HG03571 (cell line): Measurements from ENCODE around the gene AP1M2.
"Not testable (repeated sequence)": the region's sequence is repeated elsewhere in the genome, so short reads cannot be mapped to it uniquely, and the experiment has no call there.

ENCODE experiments used
- ATAC-seq: cut with Tn5 transposase; IDR thresholded peaks from one replicate; pipeline ENCODE4 v1.9.1; 2021; ENCODE audit not compliant: unreplicated experiment

Gene AP1M2

DNA sequence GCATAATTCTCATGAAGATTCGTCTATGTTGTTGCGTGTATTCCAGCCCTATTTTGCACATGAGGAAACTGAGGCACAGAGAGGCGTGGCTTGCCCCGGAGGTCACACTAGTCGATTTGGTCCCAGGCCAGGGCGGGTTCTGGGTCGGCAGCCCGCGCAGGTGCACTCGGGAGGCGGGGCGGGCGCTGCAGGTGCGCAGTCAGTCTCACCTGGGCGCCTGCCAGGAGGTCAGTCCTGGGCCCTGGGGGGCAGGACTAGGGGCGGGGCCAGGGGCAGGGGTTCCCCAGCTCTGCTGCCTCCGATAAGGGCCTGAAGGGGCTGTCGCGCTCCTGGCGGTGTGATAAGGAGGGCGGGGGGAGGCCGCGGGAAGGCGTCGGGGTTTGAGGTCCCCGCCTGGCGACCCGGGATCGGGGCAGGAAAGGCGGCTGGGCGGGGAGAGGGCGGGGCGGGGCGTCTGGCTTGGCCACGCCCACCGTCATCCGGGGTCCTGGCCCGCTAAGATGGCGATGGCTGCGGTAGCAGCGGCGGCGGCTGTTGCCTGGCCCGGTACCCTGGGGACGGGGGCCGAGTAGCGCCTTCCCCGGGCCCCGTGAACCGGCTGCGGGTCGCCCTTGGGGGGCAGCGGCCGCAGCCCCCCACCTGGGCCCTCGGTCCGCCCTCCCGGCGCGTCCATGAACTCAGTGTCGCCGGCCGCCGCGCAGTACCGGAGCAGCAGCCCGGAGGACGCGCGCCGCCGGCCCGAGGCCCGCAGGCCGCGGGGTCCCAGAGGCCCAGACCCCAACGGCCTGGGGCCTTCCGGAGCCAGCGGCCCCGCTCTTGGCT is 43.5 kb downstream of the AP1M2 start, which contains the start of gene ATG4D:
Gene ATG4D, plus strand, starts transcription at position 485 of the 822 bp plus-strand sequence. Its CDS starts 187 bp downstream, at position 672.
- peak; percentile 48 for ATAC-seq

DNA sequence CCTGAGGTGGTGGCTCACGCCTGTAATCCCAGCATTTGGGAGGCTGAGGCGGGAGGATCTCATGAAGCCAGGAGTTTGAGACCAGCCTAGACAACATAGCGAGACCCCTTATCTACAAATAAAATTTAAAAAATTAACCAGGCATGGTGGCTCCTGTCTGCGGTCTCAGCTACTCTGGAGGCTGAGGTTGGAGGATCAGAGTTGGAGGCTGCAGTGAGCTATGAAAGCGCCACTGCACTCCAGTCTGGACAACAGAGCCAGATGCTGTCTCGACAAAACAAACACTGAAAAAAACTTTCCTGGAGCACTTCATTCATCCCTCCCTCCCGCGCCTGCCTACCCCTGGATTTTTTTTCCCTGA is 44.1 kb downstream of the AP1M2 start:
- no peak for ATAC-seq

DNA sequence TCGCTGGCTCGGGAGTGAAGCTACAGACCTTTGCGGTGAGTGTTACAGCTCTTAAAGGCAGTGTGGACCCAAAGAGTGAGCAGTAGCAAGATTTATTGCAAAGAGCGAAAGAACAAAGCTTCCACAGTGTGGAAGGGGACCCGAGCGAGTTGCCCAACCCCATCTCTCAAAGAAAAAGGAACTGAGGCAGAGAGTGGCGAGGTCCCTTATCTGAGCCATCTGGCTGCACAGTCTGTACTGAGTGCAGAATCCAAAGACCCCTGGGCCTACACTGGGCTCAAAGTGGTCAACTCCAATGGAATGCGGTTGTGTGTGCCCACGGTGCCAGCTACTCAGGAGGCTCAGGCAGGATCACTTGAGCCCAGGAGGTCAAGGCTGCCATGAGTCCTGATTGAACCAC is 48.1 kb downstream of the AP1M2 start:
- ATAC-seq, result not testable (repeated sequence)

DNA sequence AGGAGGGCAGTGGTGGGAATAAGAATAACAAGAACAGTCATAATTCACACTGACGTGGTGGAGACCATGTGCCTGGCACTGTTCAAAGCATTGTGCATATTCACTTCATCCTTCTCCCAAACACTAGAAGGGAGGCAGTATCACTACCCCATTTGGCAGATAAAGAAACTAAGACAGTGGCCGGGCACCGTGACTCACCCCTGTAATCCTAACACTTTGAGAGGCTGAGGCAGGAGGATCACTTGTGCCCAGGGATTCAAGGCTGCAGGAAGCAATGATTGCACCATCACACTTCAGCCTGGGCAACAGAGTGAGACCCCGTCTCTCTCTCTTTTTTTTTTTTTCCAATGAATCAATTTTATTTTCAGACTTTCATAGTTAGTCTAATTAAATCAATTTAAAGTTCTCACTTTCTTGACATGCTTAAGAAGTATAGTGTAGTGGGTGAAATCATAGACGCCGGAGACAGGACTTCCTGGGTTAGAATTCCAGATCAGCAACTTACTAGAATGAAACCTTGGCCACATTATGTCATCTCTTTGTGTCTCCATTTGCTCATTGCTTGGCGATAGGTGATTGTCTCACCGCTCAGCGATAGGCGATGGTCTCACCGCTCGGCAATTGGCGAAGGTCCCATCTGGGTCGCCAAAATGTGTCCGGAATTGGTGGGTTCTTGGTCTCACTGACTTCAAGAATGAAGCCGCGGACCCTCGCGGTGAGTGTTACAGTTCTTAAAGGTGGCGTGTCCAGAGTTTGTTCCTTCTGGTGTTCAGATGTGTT is 48.7 kb downstream of the AP1M2 start:
- no peak for ATAC-seq

DNA sequence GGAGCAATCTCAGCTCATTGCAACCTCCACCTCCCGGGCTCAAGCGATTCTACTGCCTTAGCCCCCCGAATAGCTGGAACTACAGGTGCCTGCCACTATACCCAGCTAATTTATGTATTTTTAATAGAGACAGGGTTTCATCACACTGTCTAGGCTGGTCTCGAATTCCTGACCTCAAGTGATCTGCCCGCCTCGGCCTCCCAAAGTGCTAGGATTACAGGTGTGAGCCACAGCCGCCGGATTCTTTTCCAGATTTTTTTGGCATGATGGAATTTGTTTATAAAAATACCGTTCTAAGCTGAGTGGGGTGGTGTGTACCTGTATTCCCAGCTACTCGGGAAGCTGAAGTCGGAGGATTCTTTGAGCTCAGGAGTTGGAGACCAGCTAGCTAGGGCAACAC is 49.4 kb downstream of the AP1M2 start:
- no peak for ATAC-seq

DNA sequence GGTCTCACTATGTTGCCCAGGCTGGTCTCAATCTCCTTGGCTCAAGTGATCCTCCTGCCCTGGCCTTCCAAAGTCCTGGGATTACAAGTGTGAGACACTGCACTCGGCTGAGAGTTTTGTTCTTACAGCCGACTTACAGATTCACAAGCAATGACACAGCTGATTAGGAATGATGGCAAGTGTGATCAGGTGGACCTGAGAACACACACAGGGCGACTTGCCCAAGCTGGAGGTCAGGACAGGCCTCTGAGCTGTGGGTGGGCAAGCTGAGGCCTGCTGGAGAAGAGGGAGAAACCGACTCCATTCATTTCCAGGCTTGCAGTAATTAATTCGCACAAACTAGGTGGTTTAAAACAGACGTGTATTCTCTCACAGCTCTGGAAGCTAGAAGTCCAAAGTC is 51.5 kb downstream of the AP1M2 start:
- ATAC-seq, result no peak

DNA sequence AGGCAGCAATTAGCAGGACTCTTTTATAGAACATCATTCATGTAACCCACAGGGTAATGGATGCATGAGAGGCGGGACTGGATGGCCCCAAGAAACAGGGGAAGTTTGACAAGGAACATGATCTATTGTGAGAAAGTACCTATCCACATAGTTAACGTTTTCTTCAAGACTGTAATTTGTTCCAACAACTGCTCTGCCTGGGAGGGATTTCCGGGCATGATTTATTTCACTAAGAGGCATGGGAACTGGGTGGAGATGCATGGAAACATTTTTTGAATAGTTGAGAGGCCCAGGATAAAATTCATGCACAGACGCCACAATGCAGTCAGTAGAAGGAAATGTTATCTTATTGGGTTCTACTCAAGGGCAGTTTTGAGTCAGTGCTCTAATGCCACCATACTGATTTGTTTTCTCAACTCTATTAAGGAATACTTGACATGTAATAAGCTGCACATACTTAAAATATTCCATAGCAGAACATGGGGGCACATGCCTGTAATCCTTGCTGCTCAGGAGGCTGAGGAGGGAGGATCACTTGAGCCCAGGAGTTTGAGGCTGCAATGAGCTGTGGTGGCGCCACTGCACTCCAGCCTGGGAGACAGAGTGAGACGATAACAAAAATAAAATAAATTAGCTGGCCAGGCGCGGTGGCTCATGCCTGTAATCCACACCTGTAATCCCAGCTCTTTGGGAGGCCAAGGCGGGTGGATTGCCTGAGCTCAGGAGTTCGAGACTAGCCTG is 53.3 kb downstream of the AP1M2 start:
- no peak for ATAC-seq

DNA sequence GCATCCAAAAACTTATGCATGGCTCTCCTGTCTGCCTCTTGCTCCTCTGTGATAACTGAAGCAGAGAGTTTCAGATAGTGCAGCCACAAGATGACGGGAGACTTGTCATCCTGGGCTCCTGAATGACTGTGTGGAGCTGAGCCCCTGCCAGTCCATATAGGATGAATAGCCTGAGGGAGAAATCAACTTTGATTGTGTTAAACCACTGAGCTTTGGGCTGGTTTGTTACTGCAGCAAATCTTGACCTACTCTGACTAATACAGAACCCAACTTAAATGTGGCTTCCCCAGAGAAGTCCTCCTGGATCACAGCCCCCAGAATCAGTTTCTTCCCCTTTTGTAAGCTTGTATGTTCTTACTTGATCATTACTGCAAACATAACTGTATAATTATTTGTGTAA is 54.7 kb downstream of the AP1M2 start:
- no peak for ATAC-seq

DNA sequence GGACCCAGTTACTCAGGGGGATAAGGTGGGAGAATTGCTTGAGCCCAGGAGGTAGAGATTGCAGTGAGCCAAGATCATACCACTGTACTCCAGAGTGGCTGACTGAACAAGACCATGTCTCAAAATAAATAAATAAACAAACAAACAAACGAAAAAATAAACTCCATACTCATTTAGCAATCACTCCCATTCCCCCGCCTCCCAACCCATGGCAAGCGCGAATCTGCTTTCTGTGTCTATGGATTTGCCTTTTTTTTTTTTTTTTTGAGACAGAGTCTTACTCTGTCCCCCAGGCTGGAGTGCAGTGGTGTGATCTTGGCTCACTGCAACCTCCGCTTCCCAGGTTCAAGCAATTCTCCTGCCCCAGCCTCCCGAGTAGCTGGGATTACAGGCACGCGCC is 60.2 kb downstream of the AP1M2 start:
- not testable (repeated sequence) for ATAC-seq

DNA sequence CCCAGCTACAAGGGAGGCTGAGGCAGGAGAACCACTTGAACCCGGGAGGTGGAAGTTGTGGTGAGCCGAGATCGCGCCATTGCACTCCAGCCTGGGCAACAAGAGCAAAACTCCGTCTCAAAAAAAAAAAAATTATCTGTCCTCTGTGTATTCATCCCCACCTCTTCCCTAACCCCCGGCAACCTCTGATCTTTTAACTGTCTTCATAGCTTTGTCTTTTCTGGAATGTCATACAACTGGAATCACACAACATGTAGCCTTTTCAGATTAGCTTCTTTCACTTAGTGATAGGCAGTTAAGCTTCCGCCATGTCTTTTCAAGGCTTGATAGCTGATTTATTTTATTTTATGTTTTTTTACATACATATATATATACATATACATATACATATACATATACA is 61.5 kb downstream of the AP1M2 start:
- ATAC-seq, result no peak

DNA sequence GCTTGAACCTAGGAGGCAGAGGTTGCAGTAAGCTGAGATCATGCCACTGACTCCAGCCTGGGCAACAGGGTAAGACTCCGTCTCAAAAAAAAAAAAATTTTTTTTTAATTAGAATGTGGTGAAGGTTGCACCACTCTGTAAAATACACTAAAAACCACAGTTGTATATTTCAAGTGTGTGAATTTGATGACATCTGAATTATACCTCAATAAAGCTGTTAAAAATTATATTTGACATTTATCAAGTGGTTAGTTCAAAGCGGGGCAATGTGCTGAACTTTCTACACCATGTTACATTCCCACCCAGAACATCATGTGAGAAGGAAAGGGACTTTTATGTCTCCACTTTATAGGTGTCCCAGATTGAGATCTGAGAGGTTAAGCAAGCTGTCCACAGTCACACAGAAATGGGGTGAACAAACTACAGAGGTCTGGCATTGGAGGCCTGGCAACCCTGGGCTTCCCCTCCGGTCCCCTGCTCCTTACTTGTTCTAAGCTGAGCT is 63.9 kb downstream of the AP1M2 start:
- no peak for ATAC-seq
